ENCODE results near the gene TTLL11. TPM values are rescaled to one million over a fixed set of nuclear protein-coding genes. Genes with fewer than 3 reads are reported as not detected.

Gene TTLL11
- total RNA-seq, 4 donors from 2014 or later = 9.1 to 47.4 (median 11.3) TPM

DNA sequence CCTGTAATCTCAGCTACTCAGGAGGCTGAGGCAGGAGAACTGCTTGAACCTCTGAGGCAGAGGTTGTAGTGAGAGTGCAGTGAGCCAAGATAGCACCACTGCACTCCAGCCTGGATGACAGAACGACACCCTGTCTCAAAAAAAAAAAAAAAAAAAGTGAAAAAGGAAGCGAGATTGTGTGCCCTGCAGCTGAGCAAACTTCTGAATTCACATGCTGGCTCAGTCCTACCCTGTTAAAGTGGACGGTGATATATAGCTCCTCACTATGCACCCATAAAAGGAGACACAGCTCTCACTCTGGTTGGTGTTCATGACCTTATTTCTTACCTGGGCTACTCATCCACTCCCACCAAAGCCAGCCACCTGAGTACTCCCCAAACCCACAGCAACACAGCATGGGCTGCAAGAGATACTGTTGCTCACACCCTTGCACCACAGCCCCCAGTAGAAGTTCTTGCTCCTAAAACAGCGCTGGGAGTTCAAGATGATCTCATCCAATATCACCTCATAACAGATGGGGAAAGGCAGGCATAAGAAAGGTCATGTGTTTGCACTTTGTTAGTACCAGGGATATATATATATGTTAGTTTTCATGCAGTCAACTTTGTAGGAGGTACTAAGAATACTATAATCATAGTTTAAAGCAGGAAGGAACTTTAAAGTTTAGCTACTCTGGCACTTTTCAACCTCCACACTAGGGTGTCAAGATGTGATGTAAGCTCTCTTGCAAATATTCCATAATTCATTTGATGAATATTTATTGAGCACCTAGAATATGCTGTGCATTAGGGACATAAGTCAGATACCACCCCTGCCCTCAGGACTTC, 4.0 kb downstream of the TTLL11 start:
- TF ChIP-seq EP300 (IDR thresholded peaks at IDR 0.05; ENCODE audit: low read depth) = no peak
- TF ChIP-seq POLR2A (IDR thresholded peaks at IDR 0.05) = no peak
- TF ChIP-seq POLR2AphosphoS5 (IDR thresholded peaks at IDR 0.05) = no peak
- TF ChIP-seq, protein P1, sequence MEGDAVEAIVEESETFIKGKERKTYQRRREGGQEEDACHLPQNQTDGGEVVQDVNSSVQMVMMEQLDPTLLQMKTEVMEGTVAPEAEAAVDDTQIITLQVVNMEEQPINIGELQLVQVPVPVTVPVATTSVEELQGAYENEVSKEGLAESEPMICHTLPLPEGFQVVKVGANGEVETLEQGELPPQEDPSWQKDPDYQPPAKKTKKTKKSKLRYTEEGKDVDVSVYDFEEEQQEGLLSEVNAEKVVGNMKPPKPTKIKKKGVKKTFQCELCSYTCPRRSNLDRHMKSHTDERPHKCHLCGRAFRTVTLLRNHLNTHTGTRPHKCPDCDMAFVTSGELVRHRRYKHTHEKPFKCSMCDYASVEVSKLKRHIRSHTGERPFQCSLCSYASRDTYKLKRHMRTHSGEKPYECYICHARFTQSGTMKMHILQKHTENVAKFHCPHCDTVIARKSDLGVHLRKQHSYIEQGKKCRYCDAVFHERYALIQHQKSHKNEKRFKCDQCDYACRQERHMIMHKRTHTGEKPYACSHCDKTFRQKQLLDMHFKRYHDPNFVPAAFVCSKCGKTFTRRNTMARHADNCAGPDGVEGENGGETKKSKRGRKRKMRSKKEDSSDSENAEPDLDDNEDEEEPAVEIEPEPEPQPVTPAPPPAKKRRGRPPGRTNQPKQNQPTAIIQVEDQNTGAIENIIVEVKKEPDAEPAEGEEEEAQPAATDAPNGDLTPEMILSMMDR (IDR thresholded peaks at IDR 0.05) = no peak
- in situ Hi-C loops (cut with MboI; ENCODE audit: low pct_ligation_motif_present in 1 of 4, low pct_unique_long_range_greater_than_20kb in 1 of 4, low sequenced_read_pairs in 3 of 4) (no loop called here), intact Hi-C loops (cut with DNase I; ENCODE audit: low total_unique reads) (no loop called here)
- WGBS, 2 donors (ENCODE audit: low coverage in 1 of 2) = 56% methylated on average over 4 of the region's 4 CpGs; no CpG with 5 or more reads in 1 of the 2 donors
- Histone ChIP-seq H3K36me3 (no peaks in the 10 kb centered on the region), H3K27ac (peak overlapping the region; percentile 40 to 93 (median 68)), H3K4me1 (peaks cover 24 to 32% (median 29%) of the 10 kb centered on the region in 4 donors), H3K9me3 (no peaks in the 10 kb centered on the region), H3K4me3 (no peak overlapping the region), H3K27me3 (peaks cover 3% of the 10 kb centered on the region)
- DNase-seq = no peak

DNA sequence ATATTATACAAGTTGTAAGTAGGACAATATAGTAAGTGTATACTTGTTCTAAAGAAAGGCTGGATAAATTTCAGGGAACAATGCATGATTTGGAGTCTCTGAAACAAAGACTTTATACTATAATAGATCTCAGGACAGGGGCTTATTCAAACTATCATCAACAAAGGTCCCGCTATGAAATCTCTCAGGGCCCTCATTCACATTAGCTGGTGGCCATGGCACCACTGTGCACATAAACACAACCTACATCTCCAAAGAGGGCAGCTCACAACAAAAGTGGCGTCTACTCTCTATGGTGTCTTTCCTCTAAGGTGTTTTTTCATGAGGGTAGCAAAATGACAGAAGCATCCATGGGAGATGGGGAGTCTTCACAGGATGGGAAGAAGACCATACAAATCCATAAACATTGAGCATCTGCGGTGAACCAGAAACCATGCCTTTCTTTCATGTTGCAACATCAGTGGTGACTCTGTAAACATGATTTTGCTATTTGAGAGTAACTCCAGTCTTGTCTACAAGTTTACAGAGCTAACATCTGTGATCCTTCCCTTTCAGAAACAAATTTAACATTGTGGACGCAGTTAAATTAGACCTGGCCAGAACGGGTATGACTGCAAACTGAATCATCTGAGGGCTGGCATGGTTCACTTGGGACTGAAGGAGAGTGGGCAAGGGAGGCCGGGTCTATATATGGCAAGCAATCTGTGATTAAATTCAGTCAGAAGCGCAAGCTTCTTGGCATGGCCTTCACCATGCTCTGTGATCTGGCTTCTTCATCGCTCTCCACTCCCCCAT, 5.5 kb downstream of the TTLL11 start:
- no peaks in the 10 kb centered on the region for H3K27me3 ChIP-seq
- in situ Hi-C loops (cut with MboI; ENCODE audit: low pct_ligation_motif_present in 1 of 4, low pct_unique_long_range_greater_than_20kb in 1 of 4, low sequenced_read_pairs in 3 of 4) (no loop called here), intact Hi-C loops (cut with DNase I; ENCODE audit: low total_unique reads) (no loop called here)
- TF ChIP-seq POLR2AphosphoS5 (IDR thresholded peaks at IDR 0.05) (peak in 1 of 3 donors; percentile 59), POLR2A (IDR thresholded peaks at IDR 0.05) (no peak)
- TF ChIP-seq, protein P1 (IDR thresholded peaks at IDR 0.05) = no peak
- 76 to 83% methylated on average over 3 to 8 of the region's 8 CpGs for WGBS, 2 donors (ENCODE audit: low coverage in 1 of 2)
- H3K4me1 ChIP-seq = peaks cover 20 to 30% (median 26%) of the 10 kb centered on the region in 4 donors
- H3K27ac ChIP-seq = peak overlapping the region; percentile 42 to 93 (median 68)
- no peak overlapping the region for H3K4me3 ChIP-seq
- no peaks in the 10 kb centered on the region for H3K9me3 ChIP-seq
- H3K36me3 ChIP-seq = no peaks in the 10 kb centered on the region
- no peak for DNase-seq

DNA sequence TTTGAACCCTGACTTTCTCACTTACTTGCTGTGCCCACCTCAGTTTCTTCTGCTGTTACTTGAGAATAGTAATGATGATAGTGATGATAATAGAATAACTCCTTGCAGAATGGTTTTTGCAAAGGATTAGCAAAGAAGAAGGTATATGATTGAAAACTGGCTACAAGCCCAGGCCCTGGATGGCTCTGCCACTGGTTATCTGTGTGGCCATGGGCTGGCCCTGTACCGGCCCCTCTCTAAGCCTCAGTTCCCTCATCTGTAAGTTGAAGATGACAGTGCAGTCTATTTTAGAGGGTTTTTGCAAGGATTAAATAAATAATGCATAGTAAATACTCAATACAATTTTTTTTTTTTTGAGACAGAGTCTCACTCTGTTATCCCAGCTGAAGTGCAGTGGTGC, 6.2 kb downstream of the TTLL11 start:
- intact Hi-C loops (cut with DNase I; ENCODE audit: low total_unique reads) = no loop called here

More for the DNA sequence above, 6.2 kb downstream of the TTLL11 start:
- no peak overlapping the region for H3K4me3 ChIP-seq
- no peak for TF ChIP-seq POLR2A (IDR thresholded peaks at IDR 0.05)
- no peak for TF ChIP-seq POLR2AphosphoS5 (IDR thresholded peaks at IDR 0.05)
- TF ChIP-seq EP300 (IDR thresholded peaks at IDR 0.05; ENCODE audit: low read depth) = no peak
- TF ChIP-seq, protein P1 (IDR thresholded peaks at IDR 0.05) = no peak
- H3K27me3 ChIP-seq = no peaks in the 10 kb centered on the region
- DNase-seq = no peak
- H3K9me3 ChIP-seq = no peaks in the 10 kb centered on the region
- peaks cover 16 to 28% (median 20%) of the 10 kb centered on the region in 4 donors for H3K4me1 ChIP-seq
- H3K27ac ChIP-seq = peak overlapping the region; percentile 42 to 93 (median 68)
- H3K36me3 ChIP-seq = no peaks in the 10 kb centered on the region
- in situ Hi-C loops (cut with MboI; ENCODE audit: low pct_ligation_motif_present in 1 of 4, low pct_unique_long_range_greater_than_20kb in 1 of 4, low sequenced_read_pairs in 3 of 4) = no loop called here
- 96 to 100% methylated on average over 1 of the region's 1 CpG for WGBS, 2 donors (ENCODE audit: low coverage in 1 of 2)

Measured in transverse colon (tissue), 4 donors.